HL-60 (cell line): Measurements from ENCODE around the gene GSTP1.
"Not testable (repeated sequence)": the region's sequence is repeated elsewhere in the genome, so short reads cannot be mapped to it uniquely, and the experiment has no call there.

Experiments
- DNase-seq, 2 experiments: peaks; one replicate each; pipeline ENCODE4 v3.0.0-alpha.2; 2010 to 2020; ENCODE audit warnings: low read depth in 1 of 2, low spot score in 1 of 2
- H3K27ac ChIP-seq: fragments of 250-450 bp; sonication (Bioruptor Pico); replicated peaks from 2 replicates; pipeline ENCODE4 v1.5.1; 2020; ENCODE audit warnings: mild to moderate bottlenecking, moderate library complexity
- H3K27me3 ChIP-seq: fragments of 250-450 bp; sonication (Bioruptor Pico); 2 replicates; pipeline ENCODE4 v1.5.1; 2021; ENCODE audit warnings: mild to moderate bottlenecking, moderate library complexity; ENCODE audit not compliant: insufficient read depth, poor library complexity, severe bottlenecking
- H3K4me3 ChIP-seq: replicated peaks from 2 replicates; pipeline ENCODE4 v1.5.1; 2011; ENCODE audit warnings: mild to moderate bottlenecking, control low read depth, low read length; ENCODE audit not compliant: insufficient read depth
- CTCF ChIP-seq: IDR thresholded peaks from one replicate; pipeline ENCODE4 v1.5.1; 2011; ENCODE audit warnings: low read length, control low read depth, inconsistent platforms; ENCODE audit not compliant: insufficient read depth
- GABPA ChIP-seq: IDR thresholded peaks from 2 replicates; pipeline ENCODE4 v1.6.1; 2012; ENCODE audit warnings: low read depth
- POLR2AphosphoS5 ChIP-seq: IDR thresholded peaks from 2 replicates; pipeline ENCODE4 v1.6.1; 2012; ENCODE audit warnings: low read depth
- SPI1 ChIP-seq: IDR thresholded peaks from 2 replicates; pipeline ENCODE4 v1.6.1; 2012; ENCODE audit warnings: low read depth, mild to moderate bottlenecking, borderline replicate concordance
- TF ChIP-seq, protein P1 (sequence below): IDR thresholded peaks from 2 replicates; pipeline ENCODE4 v1.6.1; 2012; ENCODE audit warnings: low read depth; ENCODE audit not compliant: insufficient replicate concordance

Gene GSTP1

DNA sequence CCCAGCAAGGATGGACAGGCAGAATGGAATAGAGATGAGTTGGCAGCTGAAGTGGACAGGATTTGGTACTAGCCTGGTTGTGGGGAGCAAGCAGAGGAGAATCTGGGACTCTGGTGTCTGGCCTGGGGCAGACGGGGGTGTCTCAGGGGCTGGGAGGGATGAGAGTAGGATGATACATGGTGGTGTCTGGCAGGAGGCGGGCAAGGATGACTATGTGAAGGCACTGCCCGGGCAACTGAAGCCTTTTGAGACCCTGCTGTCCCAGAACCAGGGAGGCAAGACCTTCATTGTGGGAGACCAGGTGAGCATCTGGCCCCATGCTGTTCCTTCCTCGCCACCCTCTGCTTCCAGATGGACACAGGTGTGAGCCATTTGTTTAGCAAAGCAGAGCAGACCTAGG is 2.3 kb downstream of the GSTP1 start:
- Histone ChIP-seq H3K27me3 (no peaks in the 10 kb centered on the region), H3K27ac (no peak overlapping the region), H3K4me3 (no peak overlapping the region)
- DNase-seq, result no peak
- TF ChIP-seq SPI1, result no peak
- no peak for TF ChIP-seq POLR2AphosphoS5
- TF ChIP-seq, protein P1, sequence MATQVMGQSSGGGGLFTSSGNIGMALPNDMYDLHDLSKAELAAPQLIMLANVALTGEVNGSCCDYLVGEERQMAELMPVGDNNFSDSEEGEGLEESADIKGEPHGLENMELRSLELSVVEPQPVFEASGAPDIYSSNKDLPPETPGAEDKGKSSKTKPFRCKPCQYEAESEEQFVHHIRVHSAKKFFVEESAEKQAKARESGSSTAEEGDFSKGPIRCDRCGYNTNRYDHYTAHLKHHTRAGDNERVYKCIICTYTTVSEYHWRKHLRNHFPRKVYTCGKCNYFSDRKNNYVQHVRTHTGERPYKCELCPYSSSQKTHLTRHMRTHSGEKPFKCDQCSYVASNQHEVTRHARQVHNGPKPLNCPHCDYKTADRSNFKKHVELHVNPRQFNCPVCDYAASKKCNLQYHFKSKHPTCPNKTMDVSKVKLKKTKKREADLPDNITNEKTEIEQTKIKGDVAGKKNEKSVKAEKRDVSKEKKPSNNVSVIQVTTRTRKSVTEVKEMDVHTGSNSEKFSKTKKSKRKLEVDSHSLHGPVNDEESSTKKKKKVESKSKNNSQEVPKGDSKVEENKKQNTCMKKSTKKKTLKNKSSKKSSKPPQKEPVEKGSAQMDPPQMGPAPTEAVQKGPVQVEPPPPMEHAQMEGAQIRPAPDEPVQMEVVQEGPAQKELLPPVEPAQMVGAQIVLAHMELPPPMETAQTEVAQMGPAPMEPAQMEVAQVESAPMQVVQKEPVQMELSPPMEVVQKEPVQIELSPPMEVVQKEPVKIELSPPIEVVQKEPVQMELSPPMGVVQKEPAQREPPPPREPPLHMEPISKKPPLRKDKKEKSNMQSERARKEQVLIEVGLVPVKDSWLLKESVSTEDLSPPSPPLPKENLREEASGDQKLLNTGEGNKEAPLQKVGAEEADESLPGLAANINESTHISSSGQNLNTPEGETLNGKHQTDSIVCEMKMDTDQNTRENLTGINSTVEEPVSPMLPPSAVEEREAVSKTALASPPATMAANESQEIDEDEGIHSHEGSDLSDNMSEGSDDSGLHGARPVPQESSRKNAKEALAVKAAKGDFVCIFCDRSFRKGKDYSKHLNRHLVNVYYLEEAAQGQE, result no peak
- TF ChIP-seq GABPA, result no peak
- no peak for TF ChIP-seq CTCF

DNA sequence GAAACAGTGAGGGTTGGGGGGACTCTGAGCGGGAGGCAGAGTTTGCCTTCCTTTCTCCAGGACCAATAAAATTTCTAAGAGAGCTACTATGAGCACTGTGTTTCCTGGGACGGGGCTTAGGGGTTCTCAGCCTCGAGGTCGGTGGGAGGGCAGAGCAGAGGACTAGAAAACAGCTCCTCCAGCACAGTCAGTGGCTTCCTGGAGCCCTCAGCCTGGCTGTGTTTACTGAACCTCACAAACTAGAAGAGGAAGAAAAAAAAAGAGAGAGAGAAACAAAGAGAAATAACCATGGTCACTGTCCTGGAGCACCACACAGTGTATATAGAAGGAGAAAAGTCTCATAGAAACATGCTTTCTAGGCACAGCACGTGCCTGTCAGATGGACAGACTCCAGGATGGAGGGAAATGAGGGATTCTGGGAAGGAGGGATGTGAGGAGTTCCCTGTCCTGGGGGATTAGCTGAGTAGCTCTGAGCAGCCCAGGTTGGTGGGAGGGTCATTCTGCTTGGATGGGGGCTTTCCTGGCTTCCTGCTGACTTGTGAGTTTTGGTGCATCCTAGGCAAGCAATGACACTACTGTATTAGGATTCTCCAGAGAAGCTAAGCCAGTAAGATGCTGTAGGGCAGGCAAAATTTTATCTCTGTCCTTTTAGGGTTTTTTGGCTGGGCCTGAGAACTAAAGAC is 3.1 kb downstream of the GSTP1 start:
- DNase-seq, result no peak
- TF ChIP-seq GABPA, result no peak
- TF ChIP-seq POLR2AphosphoS5, result no peak
- TF ChIP-seq, protein P1, result no peak
- TF ChIP-seq SPI1, result no peak
- TF ChIP-seq CTCF, result no peak
- Histone ChIP-seq H3K4me3 (no peak overlapping the region), H3K27ac (no peak overlapping the region), H3K27me3 (no peaks in the 10 kb centered on the region)

DNA sequence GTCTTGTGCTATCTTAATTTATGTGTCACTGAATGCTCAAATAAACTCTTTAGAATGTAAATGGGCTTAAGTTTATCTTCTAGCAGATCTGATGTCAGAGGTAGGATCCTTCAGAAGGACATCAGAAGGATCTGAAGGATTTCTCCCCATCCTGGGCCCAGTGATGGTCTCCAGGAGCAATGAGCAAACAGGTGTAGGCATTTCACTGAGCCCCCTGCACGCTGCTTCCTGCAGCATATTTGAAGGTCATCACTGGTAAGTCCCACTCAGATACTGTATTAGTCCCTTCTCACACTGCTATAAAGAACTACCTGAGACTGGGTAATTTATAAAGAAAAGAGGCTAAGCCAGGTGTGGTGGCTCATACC is 4.5 kb downstream of the GSTP1 start:
- Histone ChIP-seq H3K27ac (no peak overlapping the region), H3K27me3 (no peaks in the 10 kb centered on the region), H3K4me3 (no peak overlapping the region)
- TF ChIP-seq CTCF, result no peak
- TF ChIP-seq POLR2AphosphoS5, result no peak
- TF ChIP-seq GABPA, result no peak
- TF ChIP-seq SPI1, result no peak
- TF ChIP-seq, protein P1, result no peak
- DNase-seq, result no peak

- not testable (repeated sequence) for H3K27me3 ChIP-seq, DNase-seq, H3K27ac ChIP-seq, H3K4me3 ChIP-seq
Measured at GRCh38 chr11:67588899-67589415, 5.3 kb downstream of the GSTP1 start.
